ENCODE measurements around the gene AGR2.

GRCh38 chr7:16804674-16805439 is at the start of gene AGR2:
- TF ChIP-seq, protein P1, sequence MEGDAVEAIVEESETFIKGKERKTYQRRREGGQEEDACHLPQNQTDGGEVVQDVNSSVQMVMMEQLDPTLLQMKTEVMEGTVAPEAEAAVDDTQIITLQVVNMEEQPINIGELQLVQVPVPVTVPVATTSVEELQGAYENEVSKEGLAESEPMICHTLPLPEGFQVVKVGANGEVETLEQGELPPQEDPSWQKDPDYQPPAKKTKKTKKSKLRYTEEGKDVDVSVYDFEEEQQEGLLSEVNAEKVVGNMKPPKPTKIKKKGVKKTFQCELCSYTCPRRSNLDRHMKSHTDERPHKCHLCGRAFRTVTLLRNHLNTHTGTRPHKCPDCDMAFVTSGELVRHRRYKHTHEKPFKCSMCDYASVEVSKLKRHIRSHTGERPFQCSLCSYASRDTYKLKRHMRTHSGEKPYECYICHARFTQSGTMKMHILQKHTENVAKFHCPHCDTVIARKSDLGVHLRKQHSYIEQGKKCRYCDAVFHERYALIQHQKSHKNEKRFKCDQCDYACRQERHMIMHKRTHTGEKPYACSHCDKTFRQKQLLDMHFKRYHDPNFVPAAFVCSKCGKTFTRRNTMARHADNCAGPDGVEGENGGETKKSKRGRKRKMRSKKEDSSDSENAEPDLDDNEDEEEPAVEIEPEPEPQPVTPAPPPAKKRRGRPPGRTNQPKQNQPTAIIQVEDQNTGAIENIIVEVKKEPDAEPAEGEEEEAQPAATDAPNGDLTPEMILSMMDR (IDR thresholded peaks at IDR 0.05; ENCODE audit: insufficient read depth, low read depth, low read length) = no peak
- no peak for TF ChIP-seq EZH2 (IDR thresholded peaks at IDR 0.05; ENCODE audit: insufficient read depth, low read length)
